Astrocyte of the spinal cord (primary cell): ENCODE results near the gene ACSM2A.
"Not testable (repeated sequence)": the region's sequence is repeated elsewhere in the genome, so short reads cannot be mapped to it uniquely, and the experiment has no call there.

Source experiments
- DNase-seq: peaks from one replicate; pipeline ENCODE4 v3.0.0; 2011; ENCODE audit warnings: low read depth, low spot score
- H3K4me3 ChIP-seq: 2 replicates; pipeline ENCODE4 v1.5.1; 2011; ENCODE audit warnings: low read depth, mild to moderate bottlenecking, low read length, moderate library complexity
- CTCF ChIP-seq: IDR thresholded peaks from 2 replicates; pipeline ENCODE4 v1.5.1; 2012; ENCODE audit warnings: low read depth, mild to moderate bottlenecking, low read length, inconsistent platforms
- in situ Hi-C: cut with HindIII; loops from 2 replicates; pipeline ENCODE4 v1.10.0; 2017; ENCODE audit warnings: low sequenced_read_pairs

The ACSM2A gene

GRCh38 chr16:20415541-20415940 lies 35.8 kb upstream of the ACSM2A start:
- TF ChIP-seq CTCF: no peak
- in situ Hi-C loops: no loop called here
- no peak overlapping the region for H3K4me3 ChIP-seq
- DNase-seq: no peak

DNA sequence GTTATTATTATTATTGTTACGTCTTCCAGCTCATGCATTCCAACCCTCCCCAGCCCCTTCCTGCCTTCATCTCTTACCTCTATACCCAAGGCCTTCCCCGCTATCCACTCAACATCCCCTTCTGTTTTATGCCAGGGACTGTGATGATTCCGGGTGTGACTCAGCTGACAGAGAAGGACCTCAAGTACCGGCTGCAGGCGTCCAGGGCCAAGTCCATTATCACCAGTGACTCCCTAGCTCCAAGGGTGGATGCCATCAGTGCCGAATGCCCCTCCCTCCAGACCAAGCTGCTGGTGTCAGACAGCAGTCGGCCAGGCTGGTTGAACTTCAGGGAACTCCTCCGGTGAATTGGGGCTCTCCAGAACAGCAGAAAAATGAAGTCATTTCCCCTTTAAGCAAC lies 32.2 kb upstream of the ACSM2A start:
- DNase-seq, in situ Hi-C loops, H3K4me3 ChIP-seq: not testable (repeated sequence)

GRCh38 chr16:20421748-20422147 lies 29.6 kb upstream of the ACSM2A start:
- in situ Hi-C loops, DNase-seq: not testable (repeated sequence)

DNA sequence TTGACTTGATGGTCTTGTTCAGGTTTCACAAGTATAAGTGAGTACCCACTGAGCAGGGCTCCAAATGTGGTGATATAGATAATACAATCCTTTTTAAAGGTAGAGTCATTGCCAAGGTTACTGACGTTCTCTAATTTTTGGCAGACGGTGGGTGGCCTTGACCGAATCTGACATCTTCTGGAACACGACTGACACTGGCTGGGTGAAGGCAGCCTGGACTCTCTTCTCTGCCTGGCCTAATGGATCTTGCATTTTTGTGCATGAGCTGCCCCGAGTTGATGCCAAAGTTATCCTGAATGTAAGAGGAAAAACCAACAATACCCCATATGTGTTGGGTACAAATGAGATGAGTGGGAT lies 27.6 kb upstream of the ACSM2A start:
- in situ Hi-C loops, H3K4me3 ChIP-seq, DNase-seq: not testable (repeated sequence)

More at GRCh38 chr16:20421748-20422147, 29.6 kb upstream of the ACSM2A start:
- not testable (repeated sequence) for H3K4me3 ChIP-seq

GRCh38 chr16:20424129-20424866 lies 27.0 kb upstream of the ACSM2A start:
- in situ Hi-C loops: no loop called here
- H3K4me3 ChIP-seq: no peak overlapping the region
- TF ChIP-seq CTCF: no peak
- DNase-seq: no peak

GRCh38 chr16:20427401-20427797 lies 23.9 kb upstream of the ACSM2A start:
- H3K4me3 ChIP-seq, DNase-seq, in situ Hi-C loops: not testable (repeated sequence)

- DNase-seq, H3K4me3 ChIP-seq, in situ Hi-C loops: not testable (repeated sequence)
These were observed 21.8 kb upstream of the ACSM2A start for GRCh38 chr16:20429499-20429898.

GRCh38 chr16:20430480-20430879 lies 20.8 kb upstream of the ACSM2A start:
- in situ Hi-C loops, H3K4me3 ChIP-seq, DNase-seq: not testable (repeated sequence)

GRCh38 chr16:20430948-20431347 lies 20.4 kb upstream of the ACSM2A start:
- no peak for TF ChIP-seq CTCF
- no peak for DNase-seq
- in situ Hi-C loops: no loop called here
- no peak overlapping the region for H3K4me3 ChIP-seq

DNA sequence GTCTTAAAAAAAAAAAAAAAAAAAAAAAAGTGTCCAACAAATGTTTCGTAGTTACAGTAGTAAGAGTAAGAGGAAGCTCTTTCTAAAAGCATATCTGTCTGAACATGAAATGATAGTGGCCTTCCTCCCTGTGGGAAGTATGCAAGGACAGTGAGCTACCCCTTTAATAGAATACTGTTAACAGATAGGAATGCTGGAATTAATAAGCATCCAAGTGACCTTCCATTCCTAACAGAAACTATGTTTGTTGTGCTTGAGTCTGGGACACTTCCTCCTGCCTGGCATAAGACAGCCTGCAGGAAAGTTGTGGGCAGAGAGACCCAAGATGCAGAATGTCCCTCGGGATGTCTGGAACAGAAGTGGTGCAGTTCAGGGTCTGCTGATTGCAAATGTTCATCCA lies 12.4 kb upstream of the ACSM2A start:
- H3K4me3 ChIP-seq, in situ Hi-C loops, DNase-seq: not testable (repeated sequence)

DNA sequence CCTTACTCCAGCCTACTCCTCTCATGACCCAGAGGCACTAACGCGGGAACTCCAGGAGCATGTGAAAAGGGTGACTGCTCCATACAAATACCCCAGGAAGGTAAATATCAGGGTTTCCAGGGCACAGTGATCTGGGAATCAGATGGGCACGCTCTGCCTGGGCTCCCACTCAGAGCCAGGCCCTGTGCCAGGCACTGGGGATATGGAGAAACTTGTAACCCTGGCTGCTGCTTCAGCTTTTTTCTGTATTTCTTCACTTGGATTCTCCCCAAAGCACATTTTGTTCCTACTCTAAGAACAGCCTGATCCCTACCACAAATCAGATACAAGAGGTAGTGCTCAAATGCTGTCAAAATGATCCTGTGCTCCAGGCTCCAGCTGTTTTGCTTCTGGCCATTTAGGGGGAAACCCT lies 11.5 kb upstream of the ACSM2A start:
- DNase-seq, H3K4me3 ChIP-seq, in situ Hi-C loops: not testable (repeated sequence)

GRCh38 chr16:20440731-20441130 lies 10.6 kb upstream of the ACSM2A start:
- DNase-seq, in situ Hi-C loops, H3K4me3 ChIP-seq: not testable (repeated sequence)
